Measurements from ENCODE around the gene ZIC3.
"Not testable (repeated sequence)": the region's sequence is repeated elsewhere in the genome, so short reads cannot be mapped to it uniquely, and the experiment has no call there.

Gene ZIC3

GRCh38 chrX:137565921-137566745, at the start of gene ZIC3:
Gene ZIC3, plus strand, starts transcription at chrX:137566127. Its CDS starts 565 bp downstream, at chrX:137566692.
- in situ Hi-C loops (cut with HindIII; ENCODE audit: low sequenced_read_pairs), result no loop called here

GRCh38 chrX:137519459-137519858, 46.5 kb upstream of the ZIC3 start:
- in situ Hi-C loops (cut with HindIII; ENCODE audit: low sequenced_read_pairs), result no loop called here

GRCh38 chrX:137545711-137546651, 19.9 kb upstream of the ZIC3 start:
- in situ Hi-C loops (cut with HindIII; ENCODE audit: low sequenced_read_pairs), result no loop called here

- in situ Hi-C loops (cut with HindIII; ENCODE audit: low sequenced_read_pairs), result no loop called here
These were observed 18.6 kb upstream of the ZIC3 start for GRCh38 chrX:137547291-137547690.

- in situ Hi-C loops (cut with HindIII; ENCODE audit: low sequenced_read_pairs), result no loop called here
These were observed 17.7 kb upstream of the ZIC3 start for GRCh38 chrX:137548261-137548660.

- in situ Hi-C loops (cut with HindIII; ENCODE audit: low sequenced_read_pairs), result no loop called here
These were observed 16.9 kb upstream of the ZIC3 start for GRCh38 chrX:137549073-137549472.

GRCh38 chrX:137549851-137550664, 15.9 kb upstream of the ZIC3 start:
- in situ Hi-C loops (cut with HindIII; ENCODE audit: low sequenced_read_pairs), result no loop called here

- in situ Hi-C loops (cut with HindIII; ENCODE audit: low sequenced_read_pairs), result no loop called here
These were observed 15.2 kb upstream of the ZIC3 start for GRCh38 chrX:137550665-137551261.

- in situ Hi-C loops (cut with HindIII; ENCODE audit: low sequenced_read_pairs), result not testable (repeated sequence)
These were observed 13.8 kb upstream of the ZIC3 start for GRCh38 chrX:137552098-137552497.

GRCh38 chrX:137562096-137562495, 3.8 kb upstream of the ZIC3 start:
- in situ Hi-C loops (cut with HindIII; ENCODE audit: low sequenced_read_pairs), result no loop called here

- in situ Hi-C loops (cut with HindIII; ENCODE audit: low sequenced_read_pairs), result no loop called here
These were observed 2.0 kb upstream of the ZIC3 start for GRCh38 chrX:137563681-137564651.

- in situ Hi-C loops (cut with HindIII; ENCODE audit: low sequenced_read_pairs), result no loop called here
These were observed 516 bp upstream of the ZIC3 start for GRCh38 chrX:137565318-137565904.

- in situ Hi-C loops (cut with HindIII; ENCODE audit: low sequenced_read_pairs), result no loop called here
These were observed 1.1 kb downstream of the ZIC3 start for GRCh38 chrX:137566746-137567679.

- in situ Hi-C loops (cut with HindIII; ENCODE audit: low sequenced_read_pairs), result no loop called here
These were observed 1.8 kb downstream of the ZIC3 start for GRCh38 chrX:137567682-137568232.

- in situ Hi-C loops (cut with HindIII; ENCODE audit: low sequenced_read_pairs), result no loop called here
These were observed 3.0 kb downstream of the ZIC3 start for GRCh38 chrX:137568741-137569469.

GRCh38 chrX:137569470-137569891, 3.6 kb downstream of the ZIC3 start:
- in situ Hi-C loops (cut with HindIII; ENCODE audit: low sequenced_read_pairs), result no loop called here

All from DLD1 (cell line).